HEK293 (cell line): ENCODE results near the gene MAP4K5.

Experiments used
- CTCF ChIA-PET: fragments of 350-600 bp; formaldehyde crosslinking; extraction: SDS; loops from one replicate; lab custom pipeline; 2021; ENCODE audit warnings: antibody characterized with exemption; lab: Yijun Ruan, JAX
- POLR2A ChIA-PET: fragments of 300-600 bp; formaldehyde crosslinking; extraction: SDS; loops from one replicate; lab custom pipeline; 2020; ENCODE audit warnings: antibody characterized with exemption, inconsistent platforms; lab: Yijun Ruan, JAX
- H3K27ac ChIP-seq: fragments of 200-500 bp; sonication (Bioruptor generic); 2 replicates; pipeline ENCODE4 v1.5.1; 2014; ENCODE audit warnings: low read depth, low read length, control low read depth, inconsistent platforms; ENCODE audit errors: extremely low read depth
- H3K36me3 ChIP-seq, 2 experiments: fragments of 200-500 bp in 1 of 2; sonication (Bioruptor generic) in 1 of 2; 1 replicate in 1 of 2; 2 replicates in 1 of 2; pipeline ENCODE4 v1.5.1; 2014 to 2017; ENCODE audit warnings: inconsistent platforms in 2 of 2, low read length in 2 of 2; ENCODE audit not compliant: control insufficient read depth in 2 of 2, insufficient read depth in 1 of 2
- H3K4me1 ChIP-seq: fragments of 200-500 bp; sonication (Bioruptor generic); 2 replicates; pipeline ENCODE4 v1.5.1; 2014; ENCODE audit warnings: mild to moderate bottlenecking, low read length, inconsistent platforms; ENCODE audit not compliant: control insufficient read depth, insufficient read depth
- H3K4me3 ChIP-seq: 2 replicates; pipeline ENCODE4 v1.5.1; 2011; ENCODE audit warnings: low read depth, mild to moderate bottlenecking, control low read depth, low read length, moderate library complexity
- H3K9me3 ChIP-seq: fragments of 200-500 bp; sonication (Bioruptor generic); 2 replicates; pipeline ENCODE4 v1.5.1; 2014; ENCODE audit warnings: low read depth, low read length, inconsistent platforms; ENCODE audit not compliant: control insufficient read depth, insufficient read depth
- KLF10 ChIP-seq: fragments of 450-650 bp; IDR thresholded peaks from 2 replicates; pipeline ENCODE4 v1.5.1; 2018; ENCODE audit warnings: missing biosample characterization, mild to moderate bottlenecking, missing genetic modification characterization
- KLF17 ChIP-seq: fragments of 450-650 bp; formaldehyde crosslinking; IDR thresholded peaks from 2 replicates; pipeline ENCODE4 v1.5.1; 2016; ENCODE audit warnings: missing biosample characterization, missing genetic modification characterization
- PRDM1 ChIP-seq: fragments of 450-650 bp; formaldehyde crosslinking; IDR thresholded peaks from 2 replicates; pipeline ENCODE4; 2016; ENCODE audit warnings: missing biosample characterization, missing genetic modification characterization
- PRDM2 ChIP-seq: fragments of 450-650 bp; formaldehyde crosslinking; IDR thresholded peaks from 2 replicates; pipeline ENCODE4 v1.5.1; 2016; ENCODE audit warnings: missing biosample characterization, missing genetic modification characterization, borderline replicate concordance
- YY2 ChIP-seq: fragments of 450-650 bp; formaldehyde crosslinking; IDR thresholded peaks from 2 replicates; pipeline ENCODE4 v1.5.1; 2016; ENCODE audit warnings: missing biosample characterization, missing genetic modification characterization
- ZEB2 ChIP-seq: fragments of 450-650 bp; formaldehyde crosslinking; IDR thresholded peaks from 2 replicates; pipeline ENCODE4 v1.5.1; 2016; ENCODE audit warnings: missing biosample characterization, missing genetic modification characterization
- ZNF16 ChIP-seq: fragments of 450-650 bp; formaldehyde crosslinking; IDR thresholded peaks from 2 replicates; pipeline ENCODE4 v1.5.1; 2016; ENCODE audit warnings: low read depth, missing biosample characterization, missing genetic modification characterization
- ZNF169 ChIP-seq: fragments of 450-650 bp; formaldehyde crosslinking; IDR thresholded peaks from 2 replicates; pipeline ENCODE4 v1.5.1; 2016; ENCODE audit warnings: missing biosample characterization, missing genetic modification characterization
- ZNF184 ChIP-seq: fragments of 450-650 bp; IDR thresholded peaks from 2 replicates; pipeline ENCODE4 v1.5.1; 2018; ENCODE audit warnings: missing biosample characterization, mild to moderate bottlenecking, missing genetic modification characterization
- ZNF19 ChIP-seq: fragments of 450-650 bp; formaldehyde crosslinking; IDR thresholded peaks from 2 replicates; pipeline ENCODE4; 2016; ENCODE audit warnings: missing biosample characterization, missing genetic modification characterization, low read depth
- ZNF202 ChIP-seq: fragments of 450-650 bp; formaldehyde crosslinking; IDR thresholded peaks from 2 replicates; pipeline ENCODE4 v1.5.1; 2016; ENCODE audit warnings: missing biosample characterization, missing genetic modification characterization, borderline replicate concordance
- ZNF324 ChIP-seq: fragments of 450-650 bp; formaldehyde crosslinking; IDR thresholded peaks from 2 replicates; pipeline ENCODE4 v1.5.1; 2016; ENCODE audit warnings: missing biosample characterization, missing genetic modification characterization
- ZNF366 ChIP-seq: fragments of 450-650 bp; formaldehyde crosslinking; conservative IDR thresholded peaks from 2 replicates; pipeline ENCODE4 v1.5.1; 2016; ENCODE audit warnings: missing biosample characterization, missing genetic modification characterization
- ZNF48 ChIP-seq: fragments of 450-650 bp; formaldehyde crosslinking; IDR thresholded peaks from 2 replicates; pipeline ENCODE4 v1.5.1; 2016; ENCODE audit warnings: missing biosample characterization, missing genetic modification characterization
- ZNF488 ChIP-seq: fragments of 450-650 bp; formaldehyde crosslinking; IDR thresholded peaks from 2 replicates; pipeline ENCODE4 v1.5.1; 2016; ENCODE audit warnings: missing biosample characterization, missing genetic modification characterization
- ZNF596 ChIP-seq: fragments of 450-650 bp; IDR thresholded peaks from 2 replicates; pipeline ENCODE4 v1.5.0; 2018; ENCODE audit warnings: missing biosample characterization, mild to moderate bottlenecking, missing genetic modification characterization, moderate library complexity
- ZNF610 ChIP-seq: fragments of 450-650 bp; formaldehyde crosslinking; IDR thresholded peaks from 2 replicates; pipeline ENCODE4 v1.5.1; 2016; ENCODE audit warnings: missing biosample characterization, missing genetic modification characterization, borderline replicate concordance
- ZNF645 ChIP-seq: fragments of 450-650 bp; formaldehyde crosslinking; IDR thresholded peaks from 2 replicates; pipeline ENCODE4; 2016; ENCODE audit warnings: missing biosample characterization, missing genetic modification characterization
- ZNF660 ChIP-seq: fragments of 450-650 bp; IDR thresholded peaks from 2 replicates; pipeline ENCODE4 v1.5.1; 2018; ENCODE audit warnings: missing biosample characterization, mild to moderate bottlenecking, missing genetic modification characterization
- ZNF677 ChIP-seq: fragments of 450-650 bp; IDR thresholded peaks from 2 replicates; pipeline ENCODE4 v1.5.0; 2018; ENCODE audit warnings: missing biosample characterization, mild to moderate bottlenecking, missing genetic modification characterization, moderate library complexity
- ZNF701 ChIP-seq: fragments of 450-650 bp; formaldehyde crosslinking; IDR thresholded peaks from 2 replicates; pipeline ENCODE4 v1.5.1; 2016; ENCODE audit warnings: missing biosample characterization, missing genetic modification characterization

Gene MAP4K5

GRCh38 chr14:50452979-50453705 is 79.2 kb downstream of the MAP4K5 start:
- POLR2A ChIA-PET: interaction anchor here (0.6 kb wide), 1 partner anchor 141 kb away, joined by 4 read pairs; no protein-coding TSS in a partner anchor

GRCh38 chr14:50452296-50452695 is 80.1 kb downstream of the MAP4K5 start:
- Histone ChIP-seq H3K9me3 (no peaks in the 10 kb centered on the region), H3K36me3 (peaks cover 38 to 68% of the 10 kb centered on the region in 2 experiments), H3K4me3 (no peak overlapping the region), H3K4me1 (no peaks in the 10 kb centered on the region), H3K27ac (no peak overlapping the region)
- TF ChIP-seq ZNF645 (tag by site-specific recombination): no peak
- no peak for TF ChIP-seq YY2 (tag by site-specific recombination)
- TF ChIP-seq ZNF660 (tag by site-specific recombination): no peak
- no peak for TF ChIP-seq ZNF19
- TF ChIP-seq ZNF16 (tag by site-specific recombination): no peak
- TF ChIP-seq PRDM2: no peak
- TF ChIP-seq ZNF48 (tag by site-specific recombination): no peak
- no peak for TF ChIP-seq PRDM1 (tag by site-specific recombination)
- no peak for TF ChIP-seq ZNF610
- TF ChIP-seq ZNF596: no peak
- TF ChIP-seq ZNF202 (tag by site-specific recombination): no peak
- no peak for TF ChIP-seq ZNF366 (tag by site-specific recombination)
- TF ChIP-seq KLF17: no peak
- TF ChIP-seq ZNF184 (tag by site-specific recombination): no peak
- no peak for TF ChIP-seq ZNF677 (tag by site-specific recombination)
- TF ChIP-seq ZNF701 (tag by site-specific recombination): no peak
- no peak for TF ChIP-seq ZNF488
- no peak for TF ChIP-seq ZNF169 (tag by site-specific recombination)
- TF ChIP-seq KLF10 (tag by site-specific recombination): no peak
- TF ChIP-seq ZNF324 (tag by site-specific recombination): no peak
- CTCF ChIA-PET: interaction anchor here (0.6 kb wide), 1 partner anchor 76 kb away, joined by 3 read pairs; no protein-coding TSS in a partner anchor
- POLR2A ChIA-PET: no interaction called here

More at GRCh38 chr14:50452979-50453705, 79.2 kb downstream of the MAP4K5 start:
- CTCF ChIA-PET: interaction anchor here (0.7 kb wide), 1 partner anchor 1075 kb away, joined by 3 read pairs; no protein-coding TSS in a partner anchor
- no peak overlapping the region for H3K27ac ChIP-seq
- no peak overlapping the region for H3K4me3 ChIP-seq
- H3K4me1 ChIP-seq: no peaks in the 10 kb centered on the region
- H3K9me3 ChIP-seq: no peaks in the 10 kb centered on the region
- TF ChIP-seq YY2 (tag by site-specific recombination) (no peak), ZEB2 (tag by site-specific recombination) (no peak)
- H3K36me3 ChIP-seq: peaks cover 35 to 77% of the 10 kb centered on the region in 2 experiments
